Vagina (tissue), 2 donors: ENCODE data around the gene ELMOD3. TPM values are rescaled to one million over a fixed set of nuclear protein-coding genes. Genes with fewer than 3 reads are reported as not detected.

ENCODE experiments used
- DNase-seq, 2 donors: peaks; one replicate each; pipeline ENCODE4 v3.0.0-alpha.2; 2017; ENCODE audit errors: extremely low spot score in 2 of 2
- H3K27ac ChIP-seq: fragments of 200-600 bp; sonication (generic); one replicate; pipeline ENCODE4 v1.5.1; 2019
- H3K27me3 ChIP-seq: fragments of 200-600 bp; sonication (generic); one replicate; pipeline ENCODE4 v1.5.1; 2019
- H3K36me3 ChIP-seq, 2 donors: fragments of 200-600 bp; sonication (generic); one replicate each; pipeline ENCODE4 v1.5.1; 2017 to 2019
- H3K4me1 ChIP-seq: fragments of 200-600 bp; sonication (generic); one replicate; pipeline ENCODE4 v1.5.1; 2019
- H3K4me3 ChIP-seq, 2 donors: fragments of 200-600 bp; sonication (generic); 1 replicate in 1 of 2; 2 replicates in 1 of 2; pipeline ENCODE4 v1.5.1; 2016 to 2019
- H3K9me3 ChIP-seq: fragments of 200-600 bp; sonication (generic); one replicate; pipeline ENCODE4 v1.5.1; 2019
- POLR2A ChIP-seq, 2 donors: fragments of 450-650 bp; IDR thresholded peaks; one replicate each; pipeline ENCODE4 v1.6.1; 2017; ENCODE audit warnings: antibody characterized with exemption in 2 of 2, mild to moderate bottlenecking in 2 of 2, moderate library complexity in 2 of 2
- POLR2AphosphoS5 ChIP-seq, 2 donors: sonication (generic); formaldehyde crosslinking; IDR thresholded peaks; one replicate each; pipeline ENCODE4 v1.9.0; 2017; ENCODE audit warnings: antibody characterized with exemption in 2 of 2, mild to moderate bottlenecking in 2 of 2, low read depth in 1 of 2; ENCODE audit not compliant: insufficient read depth in 1 of 2
- intact Hi-C: fragments of 100-400 bp; cut with DNase I; formaldehyde crosslinking; loops from one replicate; pipeline ENCODE4 v1.15.1; 2023
- total RNA-seq: library from RNA; depleted of rRNA; stranded (reverse); fragments of >200 nt; gene quantifications from one replicate; pipeline ENCODE4 v1.2.3, GENCODE V29; 2016
- TF ChIP-seq, protein P1 (sequence below), 3 experiments: fragments of 450-650 bp in 2 of 3; fragments of 200-600 bp in 1 of 3; sonication (generic) in 1 of 3; IDR thresholded peaks; one replicate each; pipeline ENCODE4 v1.5.1; 2017 to 2019; ENCODE audit warnings: antibody characterized with exemption in 3 of 3, mild to moderate bottlenecking in 2 of 3, moderate library complexity in 2 of 3

ELMOD3 gene
- total RNA-seq, 1 donor from 2014 or later, result 44.7 TPM

GRCh38 chr2:85394976-85395375 is 40.4 kb downstream of the ELMOD3 start:
- DNase-seq, result no peak
- no peak for TF ChIP-seq POLR2AphosphoS5 (IDR thresholded peaks at IDR 0.05; ENCODE audit: insufficient read depth in 1 of 2, low read depth in 1 of 2)
- TF ChIP-seq POLR2A (IDR thresholded peaks at IDR 0.05), result no peak
- TF ChIP-seq, protein P1, sequence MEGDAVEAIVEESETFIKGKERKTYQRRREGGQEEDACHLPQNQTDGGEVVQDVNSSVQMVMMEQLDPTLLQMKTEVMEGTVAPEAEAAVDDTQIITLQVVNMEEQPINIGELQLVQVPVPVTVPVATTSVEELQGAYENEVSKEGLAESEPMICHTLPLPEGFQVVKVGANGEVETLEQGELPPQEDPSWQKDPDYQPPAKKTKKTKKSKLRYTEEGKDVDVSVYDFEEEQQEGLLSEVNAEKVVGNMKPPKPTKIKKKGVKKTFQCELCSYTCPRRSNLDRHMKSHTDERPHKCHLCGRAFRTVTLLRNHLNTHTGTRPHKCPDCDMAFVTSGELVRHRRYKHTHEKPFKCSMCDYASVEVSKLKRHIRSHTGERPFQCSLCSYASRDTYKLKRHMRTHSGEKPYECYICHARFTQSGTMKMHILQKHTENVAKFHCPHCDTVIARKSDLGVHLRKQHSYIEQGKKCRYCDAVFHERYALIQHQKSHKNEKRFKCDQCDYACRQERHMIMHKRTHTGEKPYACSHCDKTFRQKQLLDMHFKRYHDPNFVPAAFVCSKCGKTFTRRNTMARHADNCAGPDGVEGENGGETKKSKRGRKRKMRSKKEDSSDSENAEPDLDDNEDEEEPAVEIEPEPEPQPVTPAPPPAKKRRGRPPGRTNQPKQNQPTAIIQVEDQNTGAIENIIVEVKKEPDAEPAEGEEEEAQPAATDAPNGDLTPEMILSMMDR (IDR thresholded peaks at IDR 0.05), result no peak
- H3K9me3 ChIP-seq, result no peaks in the 10 kb centered on the region
- H3K4me1 ChIP-seq, result peaks cover 46% of the 10 kb centered on the region
- no peak overlapping the region for H3K4me3 ChIP-seq
- no peak overlapping the region for H3K27ac ChIP-seq
- H3K36me3 ChIP-seq, result peaks cover 2 to 48% of the 10 kb centered on the region in 2 donors
- intact Hi-C loops, result no loop called here
- no peaks in the 10 kb centered on the region for H3K27me3 ChIP-seq

- H3K4me1 ChIP-seq, result peaks cover 48% of the 10 kb centered on the region
- peak overlapping the region; percentile 63 for H3K27ac ChIP-seq
- no peak for DNase-seq
- TF ChIP-seq POLR2AphosphoS5 (IDR thresholded peaks at IDR 0.05; ENCODE audit: insufficient read depth in 1 of 2, low read depth in 1 of 2) (no peak), POLR2A (IDR thresholded peaks at IDR 0.05) (no peak)
- TF ChIP-seq, protein P1 (IDR thresholded peaks at IDR 0.05), result no peak
- H3K27me3 ChIP-seq, result no peaks in the 10 kb centered on the region
- H3K9me3 ChIP-seq, result no peaks in the 10 kb centered on the region
- peak overlapping the region in 1 of 2 donors; percentile 15 for H3K4me3 ChIP-seq
- intact Hi-C loops, result no loop called here
- peaks cover 2 to 52% of the 10 kb centered on the region in 2 donors for H3K36me3 ChIP-seq
These were observed 41.4 kb downstream of the ELMOD3 start for GRCh38 chr2:85395912-85396475.

DNA sequence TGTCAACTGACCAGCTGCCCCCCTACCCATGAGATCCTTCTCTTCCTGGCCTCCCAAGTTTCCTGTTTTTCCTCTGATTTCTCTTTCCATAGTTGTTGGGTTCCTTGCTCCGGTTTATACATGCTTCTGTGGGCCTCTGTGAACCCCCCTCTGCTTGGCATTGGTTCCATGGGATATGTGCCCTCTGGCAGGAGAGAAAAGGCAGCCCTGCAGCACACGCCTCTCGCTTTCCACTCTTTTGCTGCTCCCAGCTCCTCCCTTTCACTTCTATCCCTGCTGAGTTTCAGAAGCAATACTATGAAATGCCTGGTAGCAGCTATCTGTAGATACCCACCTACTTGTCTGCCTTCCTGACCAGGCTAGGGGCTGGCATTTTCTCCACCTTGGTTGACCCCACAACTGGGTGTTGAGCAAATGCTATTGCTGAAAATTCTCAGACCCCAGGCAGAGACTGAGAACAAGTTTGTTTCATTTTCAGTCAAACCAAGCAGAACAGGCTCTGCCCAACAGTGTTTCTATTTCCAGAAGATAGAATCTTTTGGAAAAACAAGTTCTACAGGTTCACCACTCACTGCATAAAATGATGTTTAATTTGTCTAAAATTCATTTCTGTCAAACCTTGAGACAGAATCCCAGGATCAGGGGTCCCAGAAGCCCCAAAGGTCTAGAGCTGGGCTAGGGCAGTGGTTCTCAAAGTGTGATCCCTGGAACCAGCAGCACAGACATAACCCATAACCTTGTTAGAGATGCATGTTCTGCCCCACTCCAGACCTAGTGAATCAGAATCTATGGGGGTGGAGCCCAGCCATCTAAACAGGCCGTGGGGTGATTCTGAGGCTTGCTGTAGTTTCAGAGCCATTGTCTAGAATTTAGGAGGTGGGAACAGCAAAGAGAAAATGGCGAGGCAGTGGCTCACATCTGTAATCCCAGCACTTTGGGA is 42.2 kb downstream of the ELMOD3 start:
- Histone ChIP-seq H3K36me3 (peaks cover 2 to 51% of the 10 kb centered on the region in 2 donors), H3K27me3 (no peaks in the 10 kb centered on the region), H3K4me3 (peak overlapping the region in 1 of 2 donors; percentile 15), H3K4me1 (peaks cover 51% of the 10 kb centered on the region), H3K27ac (peak overlapping the region; percentile 63), H3K9me3 (no peaks in the 10 kb centered on the region)
- intact Hi-C loops, result no loop called here
- TF ChIP-seq, protein P1 (IDR thresholded peaks at IDR 0.05), result no peak
- TF ChIP-seq POLR2A (IDR thresholded peaks at IDR 0.05) (no peak), POLR2AphosphoS5 (IDR thresholded peaks at IDR 0.05; ENCODE audit: insufficient read depth in 1 of 2, low read depth in 1 of 2) (no peak)
- no peak for DNase-seq

DNA sequence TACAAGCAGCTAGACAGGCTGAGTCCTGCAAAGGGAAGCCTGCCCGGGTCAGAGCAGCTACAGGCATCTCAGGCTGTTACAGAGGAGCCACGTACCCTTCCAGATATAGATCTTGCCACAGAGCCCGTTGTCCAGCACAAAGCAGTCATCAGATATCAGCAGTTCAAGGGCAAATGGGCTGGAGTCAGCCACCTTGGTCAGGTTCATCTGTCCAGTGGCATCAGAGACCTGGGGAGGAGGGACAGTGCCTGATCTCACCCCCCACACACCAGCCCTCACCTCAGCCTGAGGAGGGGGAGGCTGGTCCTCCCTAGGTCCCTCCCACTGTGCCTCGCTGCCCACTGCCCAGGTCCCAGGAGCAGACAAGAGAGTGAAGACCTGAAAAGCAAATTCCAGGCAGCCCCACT is 43.4 kb downstream of the ELMOD3 start:
- H3K4me1 ChIP-seq, result peaks cover 51% of the 10 kb centered on the region
- no peaks in the 10 kb centered on the region for H3K9me3 ChIP-seq
- no peak for DNase-seq

More for the DNA sequence above, 43.4 kb downstream of the ELMOD3 start:
- Histone ChIP-seq H3K36me3 (peaks cover 2 to 50% of the 10 kb centered on the region in 2 donors), H3K27ac (peak overlapping the region; percentile 63), H3K4me3 (no peak overlapping the region), H3K27me3 (no peaks in the 10 kb centered on the region)
- intact Hi-C loops, result no loop called here
- TF ChIP-seq POLR2AphosphoS5 (IDR thresholded peaks at IDR 0.05; ENCODE audit: insufficient read depth in 1 of 2, low read depth in 1 of 2), result no peak
- TF ChIP-seq, protein P1 (IDR thresholded peaks at IDR 0.05), result no peak
- no peak for TF ChIP-seq POLR2A (IDR thresholded peaks at IDR 0.05)
